ENCODE results near the gene TSC22D2. TPM values are rescaled to one million over a fixed set of nuclear protein-coding genes. Genes with fewer than 3 reads are reported as not detected.
A peak's percentile ranks its signal among the peaks of the same experiment; 100 is the strongest.

TSC22D2 gene
- total RNA-seq, 2 experiments from 2014 or later = 47.3 to 49.3 TPM

DNA sequence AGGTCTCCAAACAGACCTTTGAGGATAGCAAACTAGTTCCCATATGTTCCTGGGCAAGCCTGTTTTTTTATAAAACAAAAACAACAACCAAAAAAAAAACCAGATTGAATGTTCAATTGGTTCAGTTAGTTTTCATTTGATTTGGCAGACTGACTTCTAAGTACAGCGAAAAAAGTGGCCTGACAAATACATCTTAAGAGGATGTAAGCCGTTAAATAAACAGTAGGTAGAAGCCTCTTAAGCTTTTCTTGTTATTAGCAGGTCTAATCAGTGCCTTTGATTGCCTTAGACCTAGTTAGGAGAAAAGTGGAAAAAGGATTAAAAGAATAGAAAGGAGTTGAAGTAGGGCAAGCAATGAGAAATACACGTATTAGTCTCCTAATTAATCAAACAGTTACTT lies 13.2 kb downstream of the TSC22D2 start:
- peaks cover 2% of the 10 kb centered on the region for H3K36me3 ChIP-seq (ENCODE audit: insufficient read depth, low read length)
- CTCF ChIA-PET = interaction anchor here (0.9 kb wide), 1 partner anchor 9 kb away, joined by 3 read pairs; no protein-coding TSS in a partner anchor
- DNase-seq (no peak), ATAC-seq (ENCODE audit: poor library complexity) (no peak)
- no peaks in the 10 kb centered on the region for H3K27me3 ChIP-seq (ENCODE audit: control insufficient read depth in 1 of 2, insufficient read depth in 2 of 2, low read length in 2 of 2)
- POLR2A ChIA-PET = interaction anchor here (1.2 kb wide), 1 partner anchor 13 kb away, joined by 4 read pairs; no protein-coding TSS in a partner anchor
- Mint-ChIP-seq H3K4me1 (ENCODE audit: low read depth) (peaks cover 76% of the 10 kb centered on the region), H3K9me3 (no peaks in the 10 kb centered on the region), H3K36me3 (ENCODE audit: low read depth) (peaks cover 38% of the 10 kb centered on the region), H3K27me3 (no peaks in the 10 kb centered on the region), H3K4me3 (no peak overlapping the region), H3K27ac (no peak overlapping the region)
- no peak overlapping the region for H3K4me3 ChIP-seq (ENCODE audit: low read length)
- H3K4me1 ChIP-seq (ENCODE audit: insufficient read depth, low read length) = no peaks in the 10 kb centered on the region
- H3K9me3 ChIP-seq (ENCODE audit: control insufficient read depth in 1 of 2, insufficient read depth in 1 of 2, low read length in 2 of 2) = no peaks in the 10 kb centered on the region
- intact Hi-C loops (cut with DNase I, micrococcal nuclease) = no loop called here
- TF ChIP-seq, protein P1, sequence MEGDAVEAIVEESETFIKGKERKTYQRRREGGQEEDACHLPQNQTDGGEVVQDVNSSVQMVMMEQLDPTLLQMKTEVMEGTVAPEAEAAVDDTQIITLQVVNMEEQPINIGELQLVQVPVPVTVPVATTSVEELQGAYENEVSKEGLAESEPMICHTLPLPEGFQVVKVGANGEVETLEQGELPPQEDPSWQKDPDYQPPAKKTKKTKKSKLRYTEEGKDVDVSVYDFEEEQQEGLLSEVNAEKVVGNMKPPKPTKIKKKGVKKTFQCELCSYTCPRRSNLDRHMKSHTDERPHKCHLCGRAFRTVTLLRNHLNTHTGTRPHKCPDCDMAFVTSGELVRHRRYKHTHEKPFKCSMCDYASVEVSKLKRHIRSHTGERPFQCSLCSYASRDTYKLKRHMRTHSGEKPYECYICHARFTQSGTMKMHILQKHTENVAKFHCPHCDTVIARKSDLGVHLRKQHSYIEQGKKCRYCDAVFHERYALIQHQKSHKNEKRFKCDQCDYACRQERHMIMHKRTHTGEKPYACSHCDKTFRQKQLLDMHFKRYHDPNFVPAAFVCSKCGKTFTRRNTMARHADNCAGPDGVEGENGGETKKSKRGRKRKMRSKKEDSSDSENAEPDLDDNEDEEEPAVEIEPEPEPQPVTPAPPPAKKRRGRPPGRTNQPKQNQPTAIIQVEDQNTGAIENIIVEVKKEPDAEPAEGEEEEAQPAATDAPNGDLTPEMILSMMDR (IDR thresholded peaks at IDR 0.05) = no peak
- H3K27ac ChIP-seq (ENCODE audit: low read depth in 1 of 2, low read length in 2 of 2) = no peak overlapping the region

DNA sequence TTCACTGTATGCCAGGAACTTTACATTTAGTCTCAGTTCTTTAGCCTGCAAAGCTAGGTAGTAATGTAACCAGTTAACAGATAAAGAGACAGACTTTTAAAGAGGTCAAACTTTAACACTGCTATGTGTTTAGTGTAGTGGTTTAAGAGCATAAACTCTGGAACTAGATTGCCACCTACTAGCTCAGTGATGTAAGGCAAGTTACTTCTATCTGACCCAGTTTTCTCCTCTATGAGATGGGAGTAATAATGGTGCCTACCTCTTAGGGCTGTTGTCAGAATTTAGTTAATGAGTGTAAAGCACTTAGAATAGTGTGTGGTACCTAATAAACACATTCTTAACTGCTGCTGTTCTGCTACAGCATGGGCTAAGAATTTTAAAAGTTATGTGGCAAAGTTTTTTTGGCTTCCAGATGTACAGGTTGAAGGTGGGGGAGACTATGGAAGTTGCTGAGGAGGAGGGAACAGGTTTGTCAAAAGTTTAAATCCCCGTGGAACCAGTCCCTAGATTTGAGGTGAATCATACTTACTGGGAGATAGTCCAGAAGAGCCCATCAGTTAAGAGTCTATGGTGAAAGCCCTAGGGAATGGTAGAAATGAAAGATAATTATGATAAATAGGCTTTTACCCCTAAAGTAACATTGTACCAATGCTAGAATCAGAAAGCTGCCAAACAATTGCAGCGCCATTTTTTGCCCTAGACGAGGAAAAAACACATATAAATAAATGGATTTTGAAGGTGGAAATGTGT lies 13.9 kb downstream of the TSC22D2 start:
- no peak overlapping the region for H3K4me3 Mint-ChIP-seq
- TF ChIP-seq, protein P1 (IDR thresholded peaks at IDR 0.05) = no peak
- no peak overlapping the region for H3K4me3 ChIP-seq (ENCODE audit: low read length)
- no peaks in the 10 kb centered on the region for H3K9me3 ChIP-seq (ENCODE audit: control insufficient read depth in 1 of 2, insufficient read depth in 1 of 2, low read length in 2 of 2)
- H3K4me1 ChIP-seq (ENCODE audit: insufficient read depth, low read length) = no peaks in the 10 kb centered on the region
- peaks cover 38% of the 10 kb centered on the region for H3K36me3 Mint-ChIP-seq (ENCODE audit: low read depth)
- peaks cover 80% of the 10 kb centered on the region for H3K4me1 Mint-ChIP-seq (ENCODE audit: low read depth)
- intact Hi-C loops (cut with DNase I, micrococcal nuclease) = no loop called here
- ChIA-PET POLR2A (interaction anchor here (1.2 kb wide), 1 partner anchor 13 kb away, joined by 4 read pairs; no protein-coding TSS in a partner anchor), CTCF (interaction anchor here (0.6 to 0.9 kb wide), 2 partner anchors 10 to 182 kb away, joined by 3 read pairs; no protein-coding TSS in a partner anchor)
- H3K9me3 Mint-ChIP-seq = no peaks in the 10 kb centered on the region
- no peaks in the 10 kb centered on the region for H3K27me3 Mint-ChIP-seq
- ATAC-seq (ENCODE audit: poor library complexity) = peak; percentile 43
- no peak overlapping the region for H3K27ac Mint-ChIP-seq
- H3K36me3 ChIP-seq (ENCODE audit: insufficient read depth, low read length) = peaks cover 2% of the 10 kb centered on the region
- H3K27ac ChIP-seq (ENCODE audit: low read depth in 1 of 2, low read length in 2 of 2) = no peak overlapping the region
- H3K27me3 ChIP-seq (ENCODE audit: control insufficient read depth in 1 of 2, insufficient read depth in 2 of 2, low read length in 2 of 2) = no peaks in the 10 kb centered on the region
- no peak for DNase-seq

DNA sequence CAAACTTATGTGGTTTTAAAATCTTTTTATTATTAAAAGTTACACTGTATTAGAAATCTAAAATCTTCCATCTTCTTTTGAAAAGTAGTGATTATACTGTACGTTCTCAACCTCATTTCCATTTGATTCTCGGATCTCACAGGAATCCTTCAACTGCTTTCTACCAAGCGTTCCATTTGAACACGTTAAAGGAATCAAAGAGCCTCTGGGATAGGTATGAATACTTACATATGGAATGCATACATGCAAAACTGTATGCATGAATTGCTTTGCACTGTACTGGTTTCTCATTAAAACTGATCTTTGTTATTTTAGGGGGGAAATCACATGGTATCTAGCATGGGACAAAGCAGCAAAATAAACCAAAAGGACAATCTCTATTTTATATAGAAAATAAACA lies 14.8 kb downstream of the TSC22D2 start:
- intact Hi-C loops (cut with DNase I, micrococcal nuclease) = no loop called here
- Histone ChIP-seq H3K27me3 (ENCODE audit: control insufficient read depth in 1 of 2, insufficient read depth in 2 of 2, low read length in 2 of 2) (no peaks in the 10 kb centered on the region), H3K4me3 (ENCODE audit: low read length) (no peak overlapping the region), H3K36me3 (ENCODE audit: insufficient read depth, low read length) (peaks cover 2% of the 10 kb centered on the region), H3K9me3 (ENCODE audit: control insufficient read depth in 1 of 2, insufficient read depth in 1 of 2, low read length in 2 of 2) (no peaks in the 10 kb centered on the region), H3K27ac (ENCODE audit: low read depth in 1 of 2, low read length in 2 of 2) (no peak overlapping the region), H3K4me1 (ENCODE audit: insufficient read depth, low read length) (no peaks in the 10 kb centered on the region)
- Mint-ChIP-seq H3K36me3 (ENCODE audit: low read depth) (peaks cover 31% of the 10 kb centered on the region), H3K4me3 (no peak overlapping the region), H3K27ac (no peak overlapping the region), H3K27me3 (no peaks in the 10 kb centered on the region), H3K9me3 (no peaks in the 10 kb centered on the region), H3K4me1 (ENCODE audit: low read depth) (peaks cover 79% of the 10 kb centered on the region)
- no peak for ATAC-seq (ENCODE audit: poor library complexity)
- TF ChIP-seq, protein P1 (IDR thresholded peaks at IDR 0.05) = no peak
- POLR2A ChIA-PET = no interaction called here
- CTCF ChIA-PET = no interaction called here
- DNase-seq = no peak

Data from CD4-positive, alpha-beta T cell (primary cell).